Activated T-cell treated with anti-CD3 and anti-CD28 coated beads, Interleukin-2, amount 50 U/mL, for 72 hours (primary cell): ENCODE measurements around the gene SIAH2. TPM values are rescaled to one million over a fixed set of nuclear protein-coding genes. Genes with fewer than 3 reads are reported as not detected.
A peak's percentile ranks its signal among the peaks of the same experiment; 100 is the strongest.

Experiments used
- ATAC-seq, 2 donors: fragments of 150-1000 bp; cut with Tn5 transposase; replicated peaks in 1 of 2; 2 replicates each; pipeline ENCODE4 v1.10.0; 2021; ENCODE audit warnings: moderate library complexity in 2 of 2, mild to moderate bottlenecking in 1 of 2
- DNase-seq, 2 donors: peaks; one replicate each; pipeline ENCODE4 v3.0.0; 2021 to 2022; ENCODE audit warnings: mixed read lengths in 1 of 2
- H3K27ac Mint-ChIP-seq: one replicate; pipeline ENCODE4 v1.8.0; 2022; ENCODE audit warnings: mild to moderate bottlenecking, moderate library complexity, mixed read lengths
- H3K27me3 Mint-ChIP-seq: one replicate; pipeline ENCODE4 v1.8.0; 2022; ENCODE audit warnings: low read depth, mixed read lengths
- H3K36me3 Mint-ChIP-seq, 2 donors: one replicate each; pipeline ENCODE4 v1.8.0; 2022; ENCODE audit warnings: mixed read lengths in 2 of 2, mild to moderate bottlenecking in 1 of 2; ENCODE audit not compliant: insufficient read depth in 2 of 2
- H3K4me1 Mint-ChIP-seq: one replicate; pipeline ENCODE4 v1.8.0; 2022; ENCODE audit warnings: low read depth, mixed read lengths
- H3K4me3 Mint-ChIP-seq, 2 donors: one replicate each; pipeline ENCODE4 v1.8.0; 2022; ENCODE audit warnings: mild to moderate bottlenecking in 2 of 2, mixed read lengths in 2 of 2, moderate library complexity in 2 of 2
- H3K9me3 Mint-ChIP-seq, 2 donors: one replicate each; pipeline ENCODE4 v1.8.0; 2022; ENCODE audit warnings: mixed read lengths in 2 of 2
- total RNA-seq, 2 donors: library from RNA; stranded (reverse); gene quantifications; one replicate each; pipeline ENCODE4 v1.2.3, GENCODE V29; 2022

The SIAH2 gene
- total RNA-seq, 2 donors from 2014 or later = 91.2 to 124 TPM

- H3K27ac Mint-ChIP-seq = peak overlapping the region; percentile 70
- ATAC-seq (no peak), DNase-seq (no peak)
- peaks cover 92% of the 10 kb centered on the region for H3K4me1 Mint-ChIP-seq
- H3K4me3 Mint-ChIP-seq = peak overlapping the region; percentile 82 to 94
- H3K9me3 Mint-ChIP-seq = no peaks in the 10 kb centered on the region
- H3K27me3 Mint-ChIP-seq = no peaks in the 10 kb centered on the region
- peaks cover 36 to 59% of the 10 kb centered on the region in 2 donors for H3K36me3 Mint-ChIP-seq
Observed at GRCh38 chr3:150755902-150756301, 7.1 kb downstream of the SIAH2 start.

GRCh38 chr3:150754896-150755295 is 8.1 kb downstream of the SIAH2 start:
- Mint-ChIP-seq H3K36me3 (peaks cover 31 to 55% of the 10 kb centered on the region in 2 donors), H3K27me3 (no peaks in the 10 kb centered on the region), H3K27ac (no peak overlapping the region), H3K4me3 (peak overlapping the region; percentile 20 to 29), H3K4me1 (peaks cover 97% of the 10 kb centered on the region), H3K9me3 (no peaks in the 10 kb centered on the region)
- ATAC-seq (no peak), DNase-seq (no peak)

GRCh38 chr3:150751781-150752263 is 11.1 kb downstream of the SIAH2 start:
- no peak for ATAC-seq
- H3K4me1 Mint-ChIP-seq = peaks cover 98% of the 10 kb centered on the region
- no peaks in the 10 kb centered on the region for H3K27me3 Mint-ChIP-seq
- H3K36me3 Mint-ChIP-seq = peaks cover 18 to 51% of the 10 kb centered on the region in 2 donors
- H3K9me3 Mint-ChIP-seq = no peaks in the 10 kb centered on the region
- H3K27ac Mint-ChIP-seq = peak overlapping the region; percentile 87
- peak overlapping the region; percentile 65 to 71 for H3K4me3 Mint-ChIP-seq
- no peak for DNase-seq

- DNase-seq (no peak), ATAC-seq (no peak)
- H3K27me3 Mint-ChIP-seq = no peaks in the 10 kb centered on the region
- peak overlapping the region; percentile 15 to 20 for H3K4me3 Mint-ChIP-seq
- peak overlapping the region; percentile 79 for H3K27ac Mint-ChIP-seq
- peaks cover 100% of the 10 kb centered on the region for H3K4me1 Mint-ChIP-seq
- H3K9me3 Mint-ChIP-seq = no peaks in the 10 kb centered on the region
- H3K36me3 Mint-ChIP-seq = peaks cover 23 to 47% of the 10 kb centered on the region in 2 donors
Observed at GRCh38 chr3:150749255-150749654, 13.7 kb downstream of the SIAH2 start.

DNA sequence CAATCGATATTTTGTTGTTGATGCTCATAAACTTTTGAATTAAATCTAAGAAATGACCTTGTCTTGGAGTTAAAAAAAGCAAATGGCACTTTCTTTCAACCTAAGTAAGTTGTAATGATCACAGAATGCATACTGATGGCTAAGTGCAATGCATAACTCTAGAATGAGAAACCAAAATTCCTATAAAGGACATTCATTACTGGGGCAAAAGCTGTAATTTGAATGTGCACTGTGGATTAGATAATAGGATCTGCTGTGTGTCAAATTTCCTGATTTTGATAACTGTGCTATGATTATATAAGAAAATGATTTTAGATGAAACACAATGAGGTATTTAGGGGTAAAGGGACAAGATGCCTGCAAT is 14.3 kb downstream of the SIAH2 start:
- H3K27me3 Mint-ChIP-seq = no peaks in the 10 kb centered on the region
- ATAC-seq (no peak), DNase-seq (no peak)
- peaks cover 19 to 43% of the 10 kb centered on the region in 2 donors for H3K36me3 Mint-ChIP-seq
- peak overlapping the region; percentile 15 to 20 for H3K4me3 Mint-ChIP-seq
- H3K27ac Mint-ChIP-seq = peak overlapping the region; percentile 79
- no peaks in the 10 kb centered on the region for H3K9me3 Mint-ChIP-seq
- H3K4me1 Mint-ChIP-seq = peaks cover 100% of the 10 kb centered on the region

DNA sequence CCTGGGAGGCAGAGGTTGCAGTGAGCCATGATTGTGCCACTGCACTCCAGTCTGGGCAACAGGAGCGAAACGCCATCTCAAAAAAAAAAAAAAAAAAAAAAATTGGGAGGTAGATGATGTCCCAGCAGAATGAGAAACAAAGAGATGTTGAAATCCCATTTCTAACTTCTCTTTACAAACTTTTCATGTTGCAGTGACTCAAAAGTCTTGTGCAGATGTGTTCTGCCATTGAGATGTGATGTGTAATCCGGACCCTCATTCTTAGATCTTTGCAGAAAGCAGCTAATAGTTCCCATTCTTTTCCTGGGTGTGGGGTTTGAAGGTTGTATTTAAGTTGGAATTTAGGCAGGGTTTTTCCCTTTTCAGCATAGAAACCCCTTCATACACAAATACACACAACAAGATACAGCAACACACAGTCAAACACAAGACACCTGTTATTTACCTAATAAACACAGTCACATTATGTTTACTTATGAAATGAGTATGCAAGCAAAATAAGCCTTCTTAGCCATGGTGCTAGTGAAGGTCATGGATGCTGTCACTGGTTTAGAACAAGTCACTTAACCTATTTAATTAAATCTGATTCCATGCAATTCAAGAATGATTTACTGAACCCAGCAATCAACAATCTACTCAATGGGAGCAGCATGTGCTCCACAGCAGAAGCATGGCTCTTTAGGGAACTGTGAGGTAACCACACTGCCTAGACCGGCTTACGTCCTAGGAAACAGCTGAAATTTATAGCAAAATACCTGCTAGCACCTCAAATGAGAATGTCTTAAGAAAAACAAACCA is 14.9 kb downstream of the SIAH2 start:
- peak overlapping the region; percentile 79 for H3K27ac Mint-ChIP-seq
- H3K36me3 Mint-ChIP-seq = peaks cover 18 to 46% of the 10 kb centered on the region in 2 donors
- no peak for ATAC-seq

GRCh38 chr3:150746791-150747590 is 16.0 kb downstream of the SIAH2 start:
- peak overlapping the region; percentile 72 for H3K27ac Mint-ChIP-seq
- ATAC-seq = no peak
- no peaks in the 10 kb centered on the region for H3K27me3 Mint-ChIP-seq
- H3K4me3 Mint-ChIP-seq = peak overlapping the region; percentile 29 to 58
- no peaks in the 10 kb centered on the region for H3K9me3 Mint-ChIP-seq
- H3K4me1 Mint-ChIP-seq = peaks cover 100% of the 10 kb centered on the region
- DNase-seq = no peak
- H3K36me3 Mint-ChIP-seq = peaks cover 18 to 50% of the 10 kb centered on the region in 2 donors

More for the DNA sequence above, 14.9 kb downstream of the SIAH2 start:
- H3K4me1 Mint-ChIP-seq = peaks cover 100% of the 10 kb centered on the region
- no peaks in the 10 kb centered on the region for H3K9me3 Mint-ChIP-seq
- no peak overlapping the region for H3K4me3 Mint-ChIP-seq
- DNase-seq = no peak
- H3K27me3 Mint-ChIP-seq = no peaks in the 10 kb centered on the region

DNA sequence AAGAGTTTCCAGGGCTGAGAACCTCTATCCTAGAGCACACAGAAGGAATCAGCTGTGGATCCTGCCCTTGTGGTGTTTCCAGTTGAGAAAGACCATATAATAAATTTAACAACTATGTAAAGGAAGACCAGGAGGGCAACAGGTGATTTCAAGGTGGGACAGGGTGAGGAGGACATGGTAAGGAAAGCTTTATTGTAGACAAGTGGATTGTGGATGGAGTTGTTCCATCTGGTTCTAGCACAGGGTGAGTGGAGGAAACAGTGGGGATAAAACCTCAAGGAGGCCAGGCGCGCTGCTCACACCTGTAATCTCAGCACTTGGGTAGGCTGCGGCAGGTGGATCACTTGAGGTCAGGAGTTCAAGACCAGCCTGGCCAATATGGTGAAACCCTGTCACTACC is 17.1 kb downstream of the SIAH2 start:
- Mint-ChIP-seq H3K9me3 (no peaks in the 10 kb centered on the region), H3K4me3 (peak overlapping the region in 1 of 2 donors; percentile 51), H3K27me3 (no peaks in the 10 kb centered on the region), H3K36me3 (peaks cover 17 to 53% of the 10 kb centered on the region in 2 donors), H3K4me1 (peaks cover 100% of the 10 kb centered on the region), H3K27ac (peak overlapping the region; percentile 50)
- DNase-seq (no peak), ATAC-seq (no peak)

DNA sequence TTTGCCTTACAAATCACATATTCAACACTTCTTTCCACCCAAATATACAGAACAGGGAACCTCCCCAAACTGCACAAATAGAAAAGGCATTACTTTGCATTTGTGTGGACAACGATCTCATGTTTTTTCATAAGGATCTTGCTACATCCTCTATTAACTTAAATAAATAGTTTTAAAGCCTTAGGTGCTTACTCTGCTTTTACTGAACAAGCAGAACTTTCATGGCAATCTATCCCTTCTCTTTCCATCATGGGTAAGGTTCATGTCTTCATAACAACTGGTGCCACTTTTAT is 18.1 kb downstream of the SIAH2 start:
- Mint-ChIP-seq H3K36me3 (peaks cover 16 to 50% of the 10 kb centered on the region in 2 donors), H3K9me3 (no peaks in the 10 kb centered on the region), H3K27ac (peak overlapping the region; percentile 50), H3K4me3 (peak overlapping the region in 1 of 2 donors; percentile 5), H3K4me1 (peaks cover 100% of the 10 kb centered on the region), H3K27me3 (no peaks in the 10 kb centered on the region)
- ATAC-seq (no peak), DNase-seq (no peak)

- DNase-seq (no peak), ATAC-seq (no peak)
- peaks cover 16 to 49% of the 10 kb centered on the region in 2 donors for H3K36me3 Mint-ChIP-seq
- H3K9me3 Mint-ChIP-seq = no peaks in the 10 kb centered on the region
- peak overlapping the region; percentile 3 to 23 for H3K4me3 Mint-ChIP-seq
- H3K27ac Mint-ChIP-seq = peak overlapping the region; percentile 50
- H3K27me3 Mint-ChIP-seq = no peaks in the 10 kb centered on the region
- H3K4me1 Mint-ChIP-seq = peaks cover 100% of the 10 kb centered on the region
Observed at GRCh38 chr3:150744041-150744918, 18.7 kb downstream of the SIAH2 start.

- peak overlapping the region; percentile 50 for H3K27ac Mint-ChIP-seq
- ATAC-seq = no peak
- peak overlapping the region in 1 of 2 donors; percentile 23 for H3K4me3 Mint-ChIP-seq
- H3K27me3 Mint-ChIP-seq = no peaks in the 10 kb centered on the region
- H3K36me3 Mint-ChIP-seq = peaks cover 16 to 43% of the 10 kb centered on the region in 2 donors
- H3K4me1 Mint-ChIP-seq = peaks cover 100% of the 10 kb centered on the region
- no peak for DNase-seq
- no peaks in the 10 kb centered on the region for H3K9me3 Mint-ChIP-seq
Observed at GRCh38 chr3:150743508-150743907, 19.5 kb downstream of the SIAH2 start.

GRCh38 chr3:150742679-150743078 is 20.3 kb downstream of the SIAH2 start:
- peaks cover 100% of the 10 kb centered on the region for H3K4me1 Mint-ChIP-seq
- peak overlapping the region; percentile 56 for H3K27ac Mint-ChIP-seq
- H3K27me3 Mint-ChIP-seq = no peaks in the 10 kb centered on the region
- peaks cover 16 to 43% of the 10 kb centered on the region in 2 donors for H3K36me3 Mint-ChIP-seq
- ATAC-seq = no peak
- peak overlapping the region; percentile 44 to 59 for H3K4me3 Mint-ChIP-seq
- H3K9me3 Mint-ChIP-seq = no peaks in the 10 kb centered on the region
- DNase-seq = no peak
